ENCODE measurements around the gene MSN.

DNA sequence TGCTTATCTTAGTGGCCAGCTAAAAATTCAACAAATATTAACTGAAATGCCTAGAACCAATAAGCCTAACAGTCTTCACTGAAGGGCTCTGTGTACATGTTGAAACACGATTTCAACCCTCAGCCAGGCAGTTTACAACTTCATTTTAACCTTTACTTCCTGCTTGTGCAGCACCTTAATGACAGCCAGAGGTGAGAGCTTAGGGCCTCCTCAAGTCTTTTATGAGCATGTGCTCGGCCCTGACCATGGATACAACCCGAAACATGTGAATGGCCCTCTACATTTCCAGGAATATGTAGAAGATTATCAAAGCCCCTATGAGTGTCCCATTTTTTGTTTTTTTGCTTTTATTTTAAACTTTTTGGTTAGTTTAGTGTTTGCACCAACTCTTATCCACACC lies 88.3 kb downstream of the MSN start:
- TF ChIP-seq CTCF (optimal IDR thresholded peaks at IDR 0.05 in 1 of 3, IDR thresholded peaks at IDR 0.05 in 1 of 3, conservative IDR thresholded peaks at IDR 0.05 in 1 of 3; ENCODE audit: extremely low read depth in 1 of 3, insufficient read depth in 2 of 3, low read length in 3 of 3) (no peak), EZH2 (IDR thresholded peaks at IDR 0.05; ENCODE audit: low read length) (no peak)

All from keratinocyte (primary cell).